Measurements from ENCODE around the gene ZNF440.

ZNF440 gene

DNA sequence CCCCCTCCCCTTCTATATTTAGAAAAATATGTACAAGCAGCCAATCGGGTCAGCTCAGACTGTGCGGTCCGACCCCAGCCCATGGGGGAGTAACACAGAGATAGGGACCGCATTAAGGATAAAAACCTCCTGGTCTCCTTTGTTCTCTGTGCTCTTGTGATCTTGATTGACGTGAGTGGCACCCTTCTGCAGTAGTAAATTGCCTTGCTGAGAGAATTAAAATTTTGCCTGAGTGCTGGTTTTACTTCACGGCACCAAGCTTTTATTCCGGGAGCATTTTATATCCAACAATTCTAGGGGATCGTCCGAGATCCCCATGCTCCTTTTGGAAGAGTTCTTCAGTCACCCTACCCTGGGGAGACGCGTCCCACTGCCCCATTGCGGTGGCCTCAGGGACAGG is 66.5 kb downstream of the ZNF440 start:
- no peak for DNase-seq (ENCODE audit: low read depth, low spot score)
- no peak overlapping the region for H3K27ac ChIP-seq

DNA sequence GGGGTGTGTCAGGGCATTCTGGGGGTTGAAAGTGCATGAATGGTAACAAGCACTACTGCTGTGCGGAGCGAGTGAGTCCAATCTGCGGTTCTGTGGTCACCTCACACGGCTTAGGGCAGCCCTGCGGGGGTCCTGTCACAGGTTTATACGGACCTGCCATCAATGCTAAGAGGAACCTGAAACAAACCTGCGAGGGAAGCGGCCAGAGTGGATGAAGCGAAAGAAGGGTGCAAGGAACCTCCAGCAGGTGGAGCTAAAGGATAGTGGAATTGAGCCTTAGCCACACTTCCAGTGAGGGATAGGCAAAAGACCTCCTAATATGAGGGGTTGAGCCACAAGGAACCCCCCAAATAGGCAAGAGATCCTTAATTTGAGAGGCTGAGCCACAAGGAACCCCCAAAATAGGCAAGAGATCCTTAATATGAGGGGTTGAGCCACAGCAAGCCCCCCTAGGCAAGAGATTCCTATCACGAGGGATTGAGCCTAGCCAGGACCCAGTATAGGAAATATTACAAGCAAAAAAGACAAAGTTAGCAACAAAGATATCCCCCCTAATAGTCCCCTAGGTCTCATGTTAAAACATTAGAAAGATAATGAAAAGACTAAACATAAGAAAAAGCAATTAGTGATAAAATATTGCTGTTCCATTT is 67.2 kb downstream of the ZNF440 start:
- no peak overlapping the region for H3K27ac ChIP-seq
- DNase-seq (ENCODE audit: low read depth, low spot score), result no peak

- DNase-seq (ENCODE audit: low read depth, low spot score), result no peak
- H3K27ac ChIP-seq, result no peak overlapping the region
Measured at GRCh38 chr19:11882606-11883005, 68.5 kb downstream of the ZNF440 start.

Data from epithelial cell of prostate (primary cell).